Left ventricle myocardium inferior (tissue), 1 donor: ENCODE measurements around the gene TACC3. TPM values are rescaled to one million over a fixed set of nuclear protein-coding genes. Genes with fewer than 3 reads are reported as not detected.
A peak's percentile ranks its signal among the peaks of the same experiment; 100 is the strongest.

ENCODE experiments used
- DNase-seq: peaks from one replicate; pipeline ENCODE4 v3.0.0-alpha.2; 2020
- H3K27ac ChIP-seq: fragments of 200-600 bp; replicated peaks from 2 replicates; pipeline ENCODE4 v1.8.0; 2021
- H3K27me3 ChIP-seq: fragments of 200-600 bp; 2 replicates; pipeline ENCODE4 v1.8.0; 2021; ENCODE audit warnings: low read depth
- H3K36me3 ChIP-seq: fragments of 200-600 bp; 2 replicates; pipeline ENCODE4 v1.8.0; 2021
- H3K4me1 ChIP-seq: fragments of 200-600 bp; 2 replicates; pipeline ENCODE4 v1.8.0; 2021
- H3K4me3 ChIP-seq: fragments of 200-600 bp; 2 replicates; pipeline ENCODE4 v1.8.0; 2021; ENCODE audit warnings: mild to moderate bottlenecking, moderate library complexity
- H3K9me3 ChIP-seq: fragments of 200-600 bp; replicated peaks from 2 replicates; pipeline ENCODE4 v1.8.0; 2021
- CTCF ChIP-seq: fragments of 200-600 bp; IDR thresholded peaks from 2 replicates; pipeline ENCODE4 v1.8.0; 2021; ENCODE audit warnings: antibody characterized with exemption, mild to moderate bottlenecking, borderline replicate concordance
- intact Hi-C: fragments of 100-400 bp; cut with micrococcal nuclease; formaldehyde crosslinking; loops from one replicate; pipeline ENCODE4 v1.11.0; 2022
- total RNA-seq: library from RNA; stranded (reverse); fragmentation: NEBNext Ultra II Directional; extraction: Animal tissue kit (Norgen Biotek cat#: 25700); gene quantifications from one replicate; pipeline ENCODE4 v1.2.1, GENCODE V29; 2021
- donor health status: DM: no; HTN: yes; CAD: no; lungs with severe emphysema.

Gene TACC3
- total RNA-seq, 1 donor from 2014 or later, result 5.8 TPM

- Histone ChIP-seq H3K4me3 (peak overlapping the region; percentile 77), H3K9me3 (no peaks in the 10 kb centered on the region), H3K27ac (peak overlapping the region; percentile 73), H3K4me1 (peaks cover 14% of the 10 kb centered on the region), H3K36me3 (no peaks in the 10 kb centered on the region), H3K27me3 (no peaks in the 10 kb centered on the region)
- no peak for TF ChIP-seq CTCF
- no peak for DNase-seq
- intact Hi-C loops, result no loop called here
These were observed 36.7 kb upstream of the TACC3 start for GRCh38 chr4:1684506-1685234.

- intact Hi-C loops, result no loop called here
- Histone ChIP-seq H3K4me1 (peaks cover 14% of the 10 kb centered on the region), H3K27ac (no peak overlapping the region), H3K36me3 (peaks cover 4% of the 10 kb centered on the region), H3K27me3 (no peaks in the 10 kb centered on the region), H3K4me3 (peak overlapping the region; percentile 77), H3K9me3 (no peaks in the 10 kb centered on the region)
- no peak for TF ChIP-seq CTCF
- DNase-seq, result no peak
These were observed 35.8 kb upstream of the TACC3 start for GRCh38 chr4:1685235-1686150.

- Histone ChIP-seq H3K27ac (no peak overlapping the region), H3K27me3 (no peaks in the 10 kb centered on the region), H3K4me3 (no peak overlapping the region), H3K9me3 (no peaks in the 10 kb centered on the region), H3K4me1 (peaks cover 14% of the 10 kb centered on the region), H3K36me3 (peaks cover 14% of the 10 kb centered on the region)
- intact Hi-C loops, result no loop called here
- TF ChIP-seq CTCF, result no peak
- DNase-seq, result no peak
These were observed 34.8 kb upstream of the TACC3 start for GRCh38 chr4:1686440-1687036.

GRCh38 chr4:1690698-1691097, 30.6 kb upstream of the TACC3 start:
- H3K27ac ChIP-seq, result no peak overlapping the region
- H3K9me3 ChIP-seq, result no peaks in the 10 kb centered on the region
- intact Hi-C loops, result loop anchor here (5.0 kb wide), 1 partner anchor 37 kb away; no protein-coding TSS in a partner anchor
- no peak for DNase-seq
- TF ChIP-seq CTCF, result no peak
- H3K36me3 ChIP-seq, result peaks cover 50% of the 10 kb centered on the region
- no peaks in the 10 kb centered on the region for H3K4me1 ChIP-seq
- no peaks in the 10 kb centered on the region for H3K27me3 ChIP-seq
- H3K4me3 ChIP-seq, result no peak overlapping the region

GRCh38 chr4:1691737-1692373, 29.5 kb upstream of the TACC3 start:
- H3K27me3 ChIP-seq, result no peaks in the 10 kb centered on the region
- H3K4me1 ChIP-seq, result no peaks in the 10 kb centered on the region
- H3K27ac ChIP-seq, result no peak overlapping the region
- no peaks in the 10 kb centered on the region for H3K9me3 ChIP-seq
- H3K36me3 ChIP-seq, result peaks cover 61% of the 10 kb centered on the region
- H3K4me3 ChIP-seq, result no peak overlapping the region
- intact Hi-C loops, result loop anchor here (5.0 kb wide), 1 partner anchor 35 kb away; no protein-coding TSS in a partner anchor
- DNase-seq, result no peak
- TF ChIP-seq CTCF, result no peak
